OCI-LY3 (cell line): ENCODE results near the gene ISG15.

Source experiments
- EZH2phosphoT487 ChIP-seq: fragments of 200-600 bp; shearing (Covaris generic); IDR thresholded peaks from 2 replicates; pipeline ENCODE4 v1.6.1; 2018; ENCODE audit warnings: antibody characterized with exemption, mixed run types, low read depth
- TF ChIP-seq, protein P1 (sequence below): fragments of 200-600, 300-600 bp; sonication (generic); IDR thresholded peaks from 2 replicates; pipeline ENCODE4 v1.5.1; 2014; ENCODE audit warnings: antibody characterized with exemption, low read length, low read depth

DNA sequence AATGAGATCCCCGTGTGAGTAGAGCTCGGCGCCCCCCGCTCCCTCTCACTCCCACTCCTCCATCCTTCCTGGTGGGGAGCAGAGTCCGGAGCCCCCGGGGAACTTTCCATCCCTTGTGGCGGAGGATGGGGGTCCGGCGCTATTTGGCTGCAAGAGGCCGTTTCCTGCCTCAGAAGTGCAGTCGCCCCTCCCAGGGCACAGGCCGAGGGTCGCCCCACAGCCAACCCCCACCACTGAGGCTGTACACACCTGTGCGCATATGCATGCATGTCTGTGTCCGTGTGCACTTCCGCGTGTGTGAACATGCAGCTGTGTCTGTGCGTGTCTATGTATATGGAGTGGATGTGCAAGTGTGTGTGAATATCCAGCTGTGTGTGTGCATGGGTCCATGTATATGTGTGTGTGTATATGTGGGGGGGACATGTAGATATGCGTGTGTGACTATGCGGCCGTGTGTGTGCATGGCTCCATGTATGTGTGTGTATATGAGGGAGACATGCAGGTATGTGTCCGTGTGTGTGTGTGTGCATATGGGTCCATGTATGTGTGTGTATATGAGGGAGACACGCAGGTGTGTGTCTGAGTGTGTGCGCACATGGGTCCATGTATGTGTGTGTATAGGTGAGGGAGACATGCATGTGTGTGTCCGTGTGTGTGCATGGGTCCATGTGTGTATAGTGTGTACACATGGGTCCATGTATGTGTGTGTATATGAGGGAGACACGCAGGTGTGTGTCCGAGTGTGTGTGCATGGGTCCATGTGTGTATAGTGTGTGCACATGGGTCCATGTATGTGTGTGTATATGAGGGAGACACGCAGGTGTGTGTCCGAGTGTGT is 38.9 kb downstream of the ISG15 start:
- TF ChIP-seq, protein P1, sequence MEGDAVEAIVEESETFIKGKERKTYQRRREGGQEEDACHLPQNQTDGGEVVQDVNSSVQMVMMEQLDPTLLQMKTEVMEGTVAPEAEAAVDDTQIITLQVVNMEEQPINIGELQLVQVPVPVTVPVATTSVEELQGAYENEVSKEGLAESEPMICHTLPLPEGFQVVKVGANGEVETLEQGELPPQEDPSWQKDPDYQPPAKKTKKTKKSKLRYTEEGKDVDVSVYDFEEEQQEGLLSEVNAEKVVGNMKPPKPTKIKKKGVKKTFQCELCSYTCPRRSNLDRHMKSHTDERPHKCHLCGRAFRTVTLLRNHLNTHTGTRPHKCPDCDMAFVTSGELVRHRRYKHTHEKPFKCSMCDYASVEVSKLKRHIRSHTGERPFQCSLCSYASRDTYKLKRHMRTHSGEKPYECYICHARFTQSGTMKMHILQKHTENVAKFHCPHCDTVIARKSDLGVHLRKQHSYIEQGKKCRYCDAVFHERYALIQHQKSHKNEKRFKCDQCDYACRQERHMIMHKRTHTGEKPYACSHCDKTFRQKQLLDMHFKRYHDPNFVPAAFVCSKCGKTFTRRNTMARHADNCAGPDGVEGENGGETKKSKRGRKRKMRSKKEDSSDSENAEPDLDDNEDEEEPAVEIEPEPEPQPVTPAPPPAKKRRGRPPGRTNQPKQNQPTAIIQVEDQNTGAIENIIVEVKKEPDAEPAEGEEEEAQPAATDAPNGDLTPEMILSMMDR = no peak
- TF ChIP-seq EZH2phosphoT487 = no peak
